Measurements from ENCODE around the gene HSF4. TPM values are rescaled to one million over a fixed set of nuclear protein-coding genes. Genes with fewer than 3 reads are reported as not detected.

HSF4 gene
- total RNA-seq, 1 experiment from 2014 or later: 2.2 TPM

DNA sequence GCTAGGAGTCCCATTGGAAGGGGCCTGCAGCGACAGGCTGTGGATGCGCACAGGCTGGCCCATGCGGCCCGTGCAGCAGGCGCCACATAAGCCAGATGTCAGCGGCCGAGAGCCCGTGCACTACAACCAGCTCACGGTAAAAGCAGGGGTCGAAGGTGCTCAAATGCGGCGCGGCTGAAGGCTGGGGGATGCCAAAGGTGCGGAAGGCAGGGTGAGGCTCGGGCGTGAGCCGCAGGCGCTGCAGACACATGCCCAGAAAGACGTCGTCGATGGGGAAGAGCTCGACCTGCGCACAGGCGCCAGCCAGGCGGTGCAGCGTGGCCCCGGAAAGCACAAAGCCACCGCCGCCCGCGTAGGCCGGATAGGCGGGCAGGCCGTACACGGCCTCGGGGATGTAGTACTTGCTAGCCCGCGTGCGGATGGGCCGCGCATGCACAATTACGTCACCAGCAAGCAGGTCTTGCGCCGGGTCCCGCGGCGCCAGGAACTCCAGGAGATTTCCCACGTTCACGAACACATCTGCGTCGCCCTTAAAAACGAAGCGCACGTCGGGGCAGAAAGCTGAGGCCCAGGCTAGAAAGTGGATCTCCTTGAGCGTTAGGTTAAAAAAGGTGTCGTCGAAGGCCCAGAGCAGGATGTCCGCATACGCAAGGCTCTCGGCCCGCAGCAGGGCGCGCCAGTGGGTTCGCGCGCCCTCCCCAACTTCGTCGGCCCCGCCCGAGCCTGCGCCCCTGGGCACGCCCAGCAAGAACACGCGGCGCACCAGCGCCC is 15.1 kb upstream of the HSF4 start:
- Mint-ChIP-seq H3K36me3 (peaks cover 16% of the 10 kb centered on the region), H3K4me1 (peaks cover 8% of the 10 kb centered on the region), H3K27ac (no peak overlapping the region), H3K9me3 (no peaks in the 10 kb centered on the region), H3K4me3 (peak overlapping the region; percentile 48), H3K27me3 (ENCODE audit: low read depth) (peaks cover 44% of the 10 kb centered on the region)
- DNase-seq (ENCODE audit: low spot score): no peak
- ATAC-seq: peak; percentile 41; the same call in 1 of the 2 replicates
- TF ChIP-seq RELA (CRISPR knock-in tag; IDR thresholded peaks at IDR 0.05; ENCODE audit: borderline replicate concordance) (peak; percentile 67; the same call in 1 of the 2 replicates), SMAD3 (CRISPR knock-in tag; IDR thresholded peaks at IDR 0.05; ENCODE audit: borderline replicate concordance) (peak; percentile 74; the same call in 1 of the 2 replicates), ZNF232 (CRISPR knock-in tag; IDR thresholded peaks at IDR 0.05) (no peak), ZBTB21 (CRISPR knock-in tag; IDR thresholded peaks at IDR 0.05; ENCODE audit: borderline replicate concordance) (0 out of 2 replicates have a peak, but pooled peaks have one; percentile 28), USF1 (CRISPR knock-in tag; IDR thresholded peaks at IDR 0.05) (no peak), FOXJ3 (CRISPR knock-in tag; IDR thresholded peaks at IDR 0.05; ENCODE audit: borderline replicate concordance) (no peak), TP53 (CRISPR knock-in tag; IDR thresholded peaks at IDR 0.05) (no peak), MAX (CRISPR knock-in tag; IDR thresholded peaks at IDR 0.05) (peak; percentile 76; the same call in 1 of the 2 replicates), SP1 (CRISPR knock-in tag; conservative IDR thresholded peaks at IDR 0.05) (0 out of 2 replicates have a peak, but pooled peaks have one; percentile 23)
- ChIA-PET CTCF (interaction anchor here (0.6 to 15.3 kb wide), 9 partner anchors 10 to 192 kb away, joined by 3 to 386 read pairs (median 5); partner anchors contain the start of genes CES3, HSF4 and NOL3), POLR2A (no interaction called here)

DNA sequence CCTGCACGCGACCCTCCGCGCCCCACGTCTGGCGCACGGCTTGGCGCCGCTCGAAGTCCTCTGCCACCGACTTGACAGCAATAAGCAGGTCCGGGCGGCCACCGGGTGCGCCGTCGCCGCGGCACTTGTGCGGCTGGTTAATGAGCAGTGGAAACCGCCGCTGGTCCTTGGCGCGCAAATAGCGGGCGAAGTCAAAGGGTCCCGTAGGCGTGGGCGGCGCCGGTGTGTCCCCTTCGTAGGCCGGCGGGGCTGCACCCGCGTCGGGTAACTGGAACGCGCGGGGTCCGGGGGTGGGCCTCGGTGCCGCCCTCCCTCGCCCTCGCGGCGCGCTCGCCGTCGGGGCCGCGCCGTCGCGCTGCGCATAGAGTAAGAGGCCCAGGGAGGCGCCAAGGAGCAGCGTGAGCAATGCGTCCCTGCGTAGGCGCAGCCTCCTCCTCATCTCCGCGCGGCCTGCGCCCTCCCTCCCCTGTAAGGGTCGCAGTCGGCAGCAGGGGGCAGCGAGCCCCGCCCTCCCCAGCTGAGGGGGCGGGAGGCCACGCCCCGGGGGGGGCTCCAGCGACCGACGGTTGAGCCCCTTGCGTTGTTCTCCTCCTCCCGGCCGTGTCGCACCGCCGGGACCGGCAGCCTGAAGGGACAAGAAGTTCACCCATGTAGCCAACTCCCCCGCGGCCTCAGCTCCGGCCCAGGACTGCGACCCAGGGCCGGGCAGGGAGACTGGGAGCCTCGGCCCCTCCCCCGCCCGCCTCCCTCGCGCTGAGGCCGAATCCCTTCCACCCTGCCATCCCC is 14.3 kb upstream of the HSF4 start:
- ATAC-seq: peak; percentile 67
- peak; percentile 86 for DNase-seq (ENCODE audit: low spot score)
- POLR2A ChIA-PET: interaction anchor here (0.9 to 1.1 kb wide), 2 partner anchors 20 to 35 kb away, joined by 3 to 4 read pairs; partner anchors contain the start of gene NOL3
- TF ChIP-seq CTCF (IDR thresholded peaks at IDR 0.05) (peak; percentile 49), JUN (CRISPR knock-in tag; IDR thresholded peaks at IDR 0.05) (0 out of 2 replicates have a peak, but pooled peaks have one; percentile 23), ZNF317 (CRISPR knock-in tag; IDR thresholded peaks at IDR 0.05; ENCODE audit: borderline replicate concordance, low read depth) (peak; percentile 36; the same call in 1 of the 2 replicates), ERG (CRISPR knock-in tag; IDR thresholded peaks at IDR 0.05) (0 out of 2 replicates have a peak, but pooled peaks have one; percentile 3), TEAD1 (CRISPR knock-in tag; IDR thresholded peaks at IDR 0.05) (no peak; the same call in 1 of the 2 replicates), GABPB1 (CRISPR knock-in tag; IDR thresholded peaks at IDR 0.05) (no peak), MAX (CRISPR knock-in tag; IDR thresholded peaks at IDR 0.05) (no peak)
- TF ChIP-seq, protein P1, sequence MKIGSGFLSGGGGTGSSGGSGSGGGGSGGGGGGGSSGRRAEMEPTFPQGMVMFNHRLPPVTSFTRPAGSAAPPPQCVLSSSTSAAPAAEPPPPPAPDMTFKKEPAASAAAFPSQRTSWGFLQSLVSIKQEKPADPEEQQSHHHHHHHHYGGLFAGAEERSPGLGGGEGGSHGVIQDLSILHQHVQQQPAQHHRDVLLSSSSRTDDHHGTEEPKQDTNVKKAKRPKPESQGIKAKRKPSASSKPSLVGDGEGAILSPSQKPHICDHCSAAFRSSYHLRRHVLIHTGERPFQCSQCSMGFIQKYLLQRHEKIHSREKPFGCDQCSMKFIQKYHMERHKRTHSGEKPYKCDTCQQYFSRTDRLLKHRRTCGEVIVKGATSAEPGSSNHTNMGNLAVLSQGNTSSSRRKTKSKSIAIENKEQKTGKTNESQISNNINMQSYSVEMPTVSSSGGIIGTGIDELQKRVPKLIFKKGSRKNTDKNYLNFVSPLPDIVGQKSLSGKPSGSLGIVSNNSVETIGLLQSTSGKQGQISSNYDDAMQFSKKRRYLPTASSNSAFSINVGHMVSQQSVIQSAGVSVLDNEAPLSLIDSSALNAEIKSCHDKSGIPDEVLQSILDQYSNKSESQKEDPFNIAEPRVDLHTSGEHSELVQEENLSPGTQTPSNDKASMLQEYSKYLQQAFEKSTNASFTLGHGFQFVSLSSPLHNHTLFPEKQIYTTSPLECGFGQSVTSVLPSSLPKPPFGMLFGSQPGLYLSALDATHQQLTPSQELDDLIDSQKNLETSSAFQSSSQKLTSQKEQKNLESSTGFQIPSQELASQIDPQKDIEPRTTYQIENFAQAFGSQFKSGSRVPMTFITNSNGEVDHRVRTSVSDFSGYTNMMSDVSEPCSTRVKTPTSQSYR (CRISPR knock-in tag; IDR thresholded peaks at IDR 0.05): peak; percentile 30; the same call in 1 of the 2 replicates
- TF ChIP-seq, protein P2, sequence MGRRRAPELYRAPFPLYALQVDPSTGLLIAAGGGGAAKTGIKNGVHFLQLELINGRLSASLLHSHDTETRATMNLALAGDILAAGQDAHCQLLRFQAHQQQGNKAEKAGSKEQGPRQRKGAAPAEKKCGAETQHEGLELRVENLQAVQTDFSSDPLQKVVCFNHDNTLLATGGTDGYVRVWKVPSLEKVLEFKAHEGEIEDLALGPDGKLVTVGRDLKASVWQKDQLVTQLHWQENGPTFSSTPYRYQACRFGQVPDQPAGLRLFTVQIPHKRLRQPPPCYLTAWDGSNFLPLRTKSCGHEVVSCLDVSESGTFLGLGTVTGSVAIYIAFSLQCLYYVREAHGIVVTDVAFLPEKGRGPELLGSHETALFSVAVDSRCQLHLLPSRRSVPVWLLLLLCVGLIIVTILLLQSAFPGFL (CRISPR knock-in tag; IDR thresholded peaks at IDR 0.05; ENCODE audit: borderline replicate concordance): no peak
- TF ChIP-seq, protein P3, sequence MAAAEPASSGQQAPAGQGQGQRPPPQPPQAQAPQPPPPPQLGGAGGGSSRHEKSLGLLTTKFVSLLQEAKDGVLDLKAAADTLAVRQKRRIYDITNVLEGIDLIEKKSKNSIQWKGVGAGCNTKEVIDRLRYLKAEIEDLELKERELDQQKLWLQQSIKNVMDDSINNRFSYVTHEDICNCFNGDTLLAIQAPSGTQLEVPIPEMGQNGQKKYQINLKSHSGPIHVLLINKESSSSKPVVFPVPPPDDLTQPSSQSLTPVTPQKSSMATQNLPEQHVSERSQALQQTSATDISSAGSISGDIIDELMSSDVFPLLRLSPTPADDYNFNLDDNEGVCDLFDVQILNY (CRISPR knock-in tag; IDR thresholded peaks at IDR 0.05): peak; percentile 86; the same call in 1 of the 2 replicates

More for the DNA sequence above, 14.3 kb upstream of the HSF4 start:
- H3K4me3 Mint-ChIP-seq: peak overlapping the region; percentile 75
- H3K4me1 Mint-ChIP-seq: peaks cover 8% of the 10 kb centered on the region
- CTCF ChIA-PET: interaction anchor here (0.5 to 15.3 kb wide), 21 partner anchors 9 to 240 kb away, joined by 3 to 386 read pairs (median 5); partner anchors contain the start of genes CES3, ELMO3, FBXL8 and FHOD1
- H3K27me3 Mint-ChIP-seq (ENCODE audit: low read depth): peaks cover 51% of the 10 kb centered on the region
- H3K27ac Mint-ChIP-seq: no peak overlapping the region
- H3K9me3 Mint-ChIP-seq: no peaks in the 10 kb centered on the region
- peaks cover 12% of the 10 kb centered on the region for H3K36me3 Mint-ChIP-seq
